ENCODE measurements around the gene TRABD2B.

GRCh38 chr1:48022306-48022705 is 25.1 kb upstream of the TRABD2B start:
- TF ChIP-seq CTCF (IDR thresholded peaks at IDR 0.05) (no peak), JUN (CRISPR knock-in tag; IDR thresholded peaks at IDR 0.05) (no peak), ATF3 (CRISPR knock-in tag; conservative IDR thresholded peaks at IDR 0.05) (no peak), FOXK1 (CRISPR knock-in tag; IDR thresholded peaks at IDR 0.05) (no peak)

Data from WTC11 (cell line).